CD4-positive, alpha-beta T cell treated with Interleukin-15 for 1 hour (primary cell): ENCODE results near the gene MINDY4.

Experiments used
- DNase-seq: peaks from one replicate; pipeline ENCODE4 v3.0.0-alpha.2; 2020

The MINDY4 gene

DNA sequence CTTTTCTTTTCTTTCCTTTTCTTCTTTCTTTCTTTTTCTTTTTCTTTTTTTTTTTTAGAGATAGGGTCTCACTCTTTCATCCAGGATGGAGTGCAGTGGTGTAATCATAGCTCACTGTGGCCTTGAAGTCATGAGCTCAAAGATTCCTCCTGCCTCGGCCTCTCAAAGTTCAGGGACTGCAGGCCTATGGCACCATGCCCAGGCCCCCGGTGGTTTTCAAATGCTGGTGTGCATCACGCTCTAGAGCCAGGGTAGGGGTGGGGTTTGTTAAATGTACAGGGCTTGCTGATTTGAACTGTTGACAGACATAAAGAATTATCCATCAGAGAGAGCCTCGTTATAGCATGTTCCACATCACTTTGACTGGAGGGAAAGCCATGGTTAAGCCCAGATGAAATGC lies 5.8 kb downstream of the MINDY4 start:
- no peak for DNase-seq

DNA sequence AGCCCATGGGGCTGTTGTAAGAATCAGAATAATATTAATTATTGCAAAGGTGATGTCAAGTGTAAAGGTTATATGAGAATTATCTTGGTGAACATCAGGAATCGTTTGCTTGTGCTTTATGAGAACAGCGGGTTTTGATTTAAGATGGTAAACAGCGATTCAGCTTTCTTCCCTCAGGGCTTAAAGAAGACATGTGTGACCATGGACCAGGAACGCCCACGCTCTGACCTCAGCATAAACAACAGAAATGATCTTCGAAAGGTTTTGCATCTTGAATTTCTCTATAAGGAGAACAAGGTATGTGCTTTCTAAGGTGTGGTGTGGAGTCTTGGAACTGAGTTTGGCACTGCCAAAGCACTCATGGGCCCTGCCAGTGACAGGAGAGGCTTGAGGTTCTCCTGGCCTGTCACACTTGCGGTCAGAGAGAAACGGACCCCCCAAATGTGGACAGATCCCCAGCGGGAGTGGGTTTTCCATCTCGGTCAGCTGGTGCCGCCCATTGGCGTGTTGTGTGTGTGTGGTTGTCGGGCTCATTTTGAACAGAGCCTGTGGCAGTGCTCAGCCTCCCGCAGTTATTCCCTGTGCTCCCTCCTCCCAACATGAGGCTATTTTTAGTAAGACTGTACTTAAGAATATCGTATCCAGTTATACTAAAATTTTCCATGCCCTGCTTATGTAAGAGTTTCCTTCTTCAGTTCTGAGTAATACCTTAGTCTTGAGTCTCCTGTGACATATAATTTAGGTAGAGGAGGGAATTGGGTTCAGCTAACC lies 7.2 kb downstream of the MINDY4 start:
- DNase-seq: no peak

DNA sequence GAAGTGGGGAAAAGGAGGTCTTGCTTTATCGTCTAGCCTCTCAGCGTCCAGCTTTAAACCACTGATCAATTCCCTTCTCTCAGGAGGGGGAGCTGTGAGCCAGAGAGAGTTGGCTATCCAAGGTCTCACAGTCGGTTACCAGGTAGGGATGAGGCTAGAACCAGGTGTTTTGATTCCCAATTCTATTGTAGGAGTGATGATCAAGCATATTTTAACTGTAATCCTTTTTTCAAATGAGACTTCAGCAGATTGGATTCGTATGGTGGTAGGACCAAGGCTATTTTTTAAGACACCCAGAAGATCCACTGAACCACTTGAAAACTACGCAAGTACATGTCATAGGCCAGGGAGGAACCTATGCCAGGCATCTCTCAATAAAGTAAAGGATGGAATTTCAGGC lies 8.4 kb downstream of the MINDY4 start:
- no peak for DNase-seq

DNA sequence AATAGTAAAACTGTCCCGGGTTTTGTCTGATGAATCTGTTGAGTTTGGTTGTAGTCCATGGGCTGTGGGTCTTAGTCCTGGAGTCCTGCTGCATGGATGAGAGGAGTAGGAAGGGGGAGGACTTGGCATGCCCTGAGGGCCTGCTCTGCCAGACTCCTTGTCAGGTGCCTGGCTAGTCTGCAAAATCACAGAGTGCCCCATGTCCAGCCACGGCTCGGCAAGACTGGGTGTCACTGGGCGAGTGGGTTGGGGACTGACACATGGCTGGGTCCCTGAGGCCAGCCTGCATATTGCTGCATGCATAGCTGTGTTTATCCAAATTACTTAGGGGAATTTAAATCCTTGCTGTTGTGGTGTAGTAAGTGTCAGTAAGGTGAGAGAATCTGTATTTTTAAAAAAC lies 9.7 kb downstream of the MINDY4 start:
- DNase-seq: no peak

DNA sequence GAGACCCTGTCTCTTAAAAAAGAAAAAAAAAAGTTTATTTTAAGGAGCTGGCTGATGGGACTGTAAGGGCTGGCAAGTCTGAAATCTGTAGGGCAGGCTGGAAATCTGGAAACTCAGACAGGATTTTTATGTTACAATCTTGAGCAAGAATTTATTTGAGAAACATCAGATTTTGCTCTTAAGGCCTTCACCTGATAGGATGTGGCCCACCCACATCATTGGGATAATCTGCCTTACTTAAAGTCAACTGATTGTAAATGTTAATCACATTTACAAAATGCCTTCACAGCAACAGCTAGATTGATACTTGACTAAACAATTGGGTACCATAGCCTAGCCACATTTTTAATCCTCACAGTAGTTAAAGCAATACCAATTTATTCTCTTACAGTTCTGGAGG lies 11.5 kb downstream of the MINDY4 start:
- DNase-seq: no peak

DNA sequence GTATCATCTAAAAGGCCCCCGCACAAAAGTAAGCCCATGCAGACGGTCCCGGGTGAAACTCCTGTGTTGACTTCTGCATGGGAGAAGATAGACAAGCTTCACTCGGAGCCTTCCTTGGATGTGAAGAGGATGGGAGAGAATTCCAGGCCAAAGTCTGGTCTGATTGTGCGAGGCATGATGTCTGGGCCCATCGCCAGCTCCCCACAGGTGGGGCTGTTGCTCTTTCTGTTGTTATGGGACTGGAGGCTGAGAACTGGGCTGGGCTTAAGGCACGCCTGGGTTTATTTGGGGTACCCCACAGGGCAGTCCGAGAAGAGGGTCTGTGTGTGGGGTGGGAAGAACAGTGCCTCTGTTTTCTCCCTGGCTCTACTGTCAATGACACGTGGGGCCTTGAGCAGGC lies 14.6 kb downstream of the MINDY4 start:
- DNase-seq: no peak

DNA sequence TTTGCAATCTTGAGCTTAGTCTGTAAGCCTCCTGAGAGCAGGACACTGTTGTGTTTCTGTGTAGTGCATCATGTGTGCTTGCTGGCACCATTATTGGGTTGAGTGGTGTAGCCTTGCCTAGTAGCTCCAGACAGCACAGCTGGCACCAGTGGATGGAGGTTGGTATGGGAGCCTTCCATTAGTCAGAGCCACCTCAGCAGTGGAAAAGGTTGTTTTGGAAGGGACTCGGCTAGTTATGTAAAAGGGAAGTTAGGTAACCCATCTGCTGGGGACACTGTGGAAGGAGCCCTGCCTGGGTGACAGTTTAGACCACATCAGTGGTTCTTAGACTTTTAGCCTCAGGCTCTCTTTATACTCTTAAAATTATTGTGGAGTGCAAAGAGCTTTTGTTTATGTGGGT lies 16.3 kb downstream of the MINDY4 start:
- DNase-seq: no peak

DNA sequence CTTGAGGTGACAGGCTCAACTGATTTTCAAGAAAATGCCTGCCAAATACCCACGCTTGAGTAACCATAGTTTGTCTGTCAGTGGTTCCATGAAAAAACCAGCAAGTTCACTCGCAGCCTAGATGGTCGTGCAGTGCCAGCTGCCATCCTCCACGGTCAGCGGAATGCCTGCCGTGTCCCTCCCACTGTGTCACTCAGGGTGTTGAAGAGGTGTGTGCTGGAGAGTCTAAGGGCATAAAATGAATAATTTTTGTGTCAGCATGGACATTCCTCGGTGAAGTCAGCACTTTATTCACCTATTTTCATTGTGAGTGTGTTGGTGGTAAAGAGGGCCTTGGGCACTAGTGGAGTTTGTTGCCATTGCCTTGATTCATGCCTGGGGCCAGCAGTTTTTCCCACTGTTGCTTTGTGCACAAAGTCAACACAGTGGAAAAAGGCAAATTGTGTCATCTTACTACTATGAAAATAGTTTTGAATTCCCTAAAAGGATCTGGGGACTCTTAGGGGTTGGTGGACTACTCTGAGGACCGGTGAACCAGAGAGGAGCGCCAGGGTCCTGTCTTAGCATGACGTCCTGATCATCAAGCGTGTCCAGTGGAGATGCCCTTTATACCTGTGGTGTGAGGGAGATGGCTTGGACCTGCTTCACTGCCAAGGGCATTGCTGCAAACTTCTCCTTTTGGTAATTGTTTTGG lies 17.6 kb downstream of the MINDY4 start:
- no peak for DNase-seq

DNA sequence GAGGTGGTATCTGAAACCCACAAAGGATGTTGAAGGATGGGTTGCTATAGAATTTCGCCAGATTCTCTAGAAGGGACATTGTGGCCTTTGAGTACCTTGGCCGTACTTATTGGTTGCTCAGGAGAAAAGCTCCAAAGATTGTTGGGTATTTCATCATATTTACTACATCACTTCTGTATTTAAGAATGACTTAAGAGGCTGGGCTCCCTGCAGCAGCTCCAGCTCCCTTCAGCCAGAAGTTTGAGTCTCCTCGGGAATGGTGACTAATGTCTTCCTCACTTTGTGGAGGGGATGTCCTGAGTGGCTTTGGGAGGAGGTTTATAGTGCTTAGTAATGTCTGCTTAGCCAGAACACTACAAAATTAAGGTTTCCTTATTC lies 18.1 kb downstream of the MINDY4 start:
- no peak for DNase-seq

DNA sequence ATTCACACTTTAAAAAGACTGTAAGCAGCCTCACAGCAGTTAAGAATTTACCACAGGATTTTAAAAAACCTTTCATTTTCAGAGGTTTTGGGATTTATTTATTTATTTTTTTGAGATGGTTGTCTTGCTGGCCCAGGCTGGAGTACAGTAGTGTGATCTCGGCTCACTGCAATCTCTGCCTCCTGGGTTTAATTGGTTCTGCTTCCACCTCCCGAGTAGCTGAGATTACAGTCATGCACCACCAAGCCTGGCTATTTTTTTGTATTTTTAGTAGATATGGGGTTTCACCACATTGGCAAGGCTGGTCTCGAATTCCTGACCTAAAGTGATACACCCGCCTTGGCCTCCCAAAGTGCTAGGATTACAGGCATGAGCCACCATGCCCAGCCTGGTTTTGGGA lies 19.1 kb downstream of the MINDY4 start:
- no peak for DNase-seq

DNA sequence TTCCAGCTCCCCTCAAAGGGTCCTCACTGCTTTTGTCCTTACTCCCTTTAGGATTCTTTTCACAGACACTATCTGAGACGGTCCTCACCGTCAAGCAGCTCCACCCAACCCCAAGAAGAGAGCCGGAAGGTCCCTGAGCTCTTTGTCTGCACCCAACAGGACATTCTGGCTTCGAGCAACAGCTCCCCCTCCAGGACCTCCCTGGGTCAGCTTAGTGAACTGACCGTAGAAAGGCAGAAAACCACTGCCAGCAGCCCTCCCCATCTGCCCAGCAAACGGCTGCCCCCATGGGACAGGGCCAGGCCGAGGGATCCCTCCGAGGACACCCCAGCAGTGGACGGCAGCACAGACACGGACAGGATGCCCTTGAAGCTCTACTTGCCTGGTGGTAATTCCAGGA lies 19.9 kb downstream of the MINDY4 start:
- no peak for DNase-seq

DNA sequence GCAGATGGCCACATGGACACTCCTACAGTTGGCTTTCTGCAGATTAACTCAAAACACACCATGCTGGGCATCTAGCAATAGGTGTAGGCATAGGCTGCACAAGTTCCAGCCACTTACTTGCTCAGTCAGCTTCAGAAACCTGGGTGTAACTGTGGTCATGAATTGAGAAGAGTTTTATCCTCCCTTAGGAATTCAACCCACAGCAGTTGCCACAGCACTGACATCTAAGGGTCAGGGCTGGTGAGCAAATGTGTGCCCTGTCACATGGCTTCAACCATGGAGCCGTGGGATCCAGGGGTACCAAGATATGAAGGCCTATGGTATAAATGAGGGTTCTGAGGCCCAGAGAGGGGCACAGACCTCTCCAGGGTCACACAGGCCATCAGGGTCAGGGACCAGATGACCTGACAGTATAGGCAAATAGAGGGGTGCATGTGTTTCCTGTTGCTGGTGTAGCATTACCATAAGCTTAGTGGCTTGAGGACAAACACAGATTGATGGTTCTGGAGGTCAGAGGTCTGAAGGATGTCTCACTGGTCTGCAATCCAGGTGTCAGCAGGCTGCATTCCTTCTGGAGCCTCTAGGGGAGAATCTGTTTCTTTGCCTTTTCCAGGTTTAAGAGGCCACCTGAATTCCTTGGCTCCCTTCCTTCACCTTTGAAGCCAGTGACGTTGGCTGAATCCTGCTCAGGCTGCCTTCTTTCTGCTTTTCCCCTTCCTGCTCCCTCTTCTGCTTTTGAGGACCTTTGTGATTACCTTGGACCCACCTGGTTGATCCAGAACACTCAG lies 24.1 kb downstream of the MINDY4 start:
- no peak for DNase-seq

DNA sequence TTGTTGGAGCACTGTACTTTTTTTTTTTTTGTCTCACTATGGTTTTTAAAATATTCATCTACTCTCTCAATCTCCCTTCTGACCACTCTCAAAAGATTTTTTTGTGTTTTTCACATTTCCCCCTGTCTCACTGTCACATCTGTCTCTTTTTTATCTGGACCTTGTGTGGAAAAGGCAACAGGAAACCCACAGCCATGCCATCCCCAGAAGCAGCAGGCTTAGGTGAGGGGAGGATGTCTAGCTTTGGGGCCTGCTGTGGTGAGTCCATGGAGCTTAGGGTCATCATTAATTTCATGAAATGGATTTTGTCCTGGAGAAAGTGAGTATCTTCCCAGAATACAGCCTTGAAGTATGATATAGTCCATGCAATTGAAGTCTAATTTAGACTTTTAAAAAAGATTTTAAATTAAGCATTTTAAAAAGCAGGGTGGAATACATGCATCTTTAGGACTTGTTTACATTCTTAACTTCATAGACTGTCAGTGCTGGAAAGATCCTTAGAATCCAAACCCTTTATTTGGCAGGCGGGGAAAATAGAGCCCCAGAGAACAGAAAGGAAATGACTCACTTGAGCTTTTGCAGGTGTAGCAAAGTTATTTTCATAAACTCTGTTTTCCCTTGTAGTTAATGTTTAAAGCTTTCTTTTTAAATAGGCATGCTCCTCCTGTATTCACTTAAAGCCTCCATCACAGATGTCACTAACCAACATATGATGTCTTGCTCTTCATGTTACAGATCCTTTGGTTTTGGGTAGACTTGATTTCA lies 25.1 kb downstream of the MINDY4 start:
- DNase-seq: no peak

DNA sequence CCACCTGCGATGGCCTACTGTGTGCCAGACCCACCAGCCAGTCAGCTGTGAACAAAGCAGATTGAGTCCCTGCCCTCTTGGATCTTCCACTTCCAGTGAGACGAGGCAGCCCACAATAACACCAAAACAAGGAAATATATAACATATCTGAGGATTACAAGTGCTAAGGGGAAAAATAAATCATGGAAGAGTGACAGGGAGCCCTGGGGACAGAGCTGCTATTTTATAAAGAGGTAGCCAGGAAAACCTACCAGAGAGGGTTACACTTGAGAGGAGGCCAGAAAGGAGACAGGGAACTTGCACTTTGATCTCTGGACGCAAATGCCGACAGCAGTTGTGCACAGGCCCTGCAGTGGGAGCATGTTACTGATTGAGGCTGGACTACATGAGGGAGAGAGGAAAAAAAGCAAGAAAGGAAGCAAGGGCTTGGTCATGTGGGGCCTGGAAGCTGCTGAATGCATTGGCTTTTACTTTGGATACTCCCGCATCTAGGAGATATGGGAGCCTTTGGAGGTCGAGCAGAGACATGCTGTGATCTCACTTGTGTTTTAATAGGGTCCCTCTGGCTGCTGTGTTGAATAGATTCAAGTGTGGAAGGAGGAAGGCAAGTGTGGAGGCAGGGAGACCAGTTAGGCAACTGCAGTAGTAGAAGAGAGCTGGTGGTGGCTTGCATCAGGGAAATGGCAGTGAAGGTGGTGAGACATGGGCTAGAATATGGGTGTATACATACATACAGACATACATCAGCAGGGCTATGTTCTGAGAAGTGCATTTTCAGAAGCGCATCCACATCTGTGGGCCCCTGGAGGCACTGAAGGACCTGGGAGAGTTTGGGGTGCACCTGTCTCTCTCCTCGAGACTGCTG lies 26.2 kb downstream of the MINDY4 start:
- DNase-seq: no peak

DNA sequence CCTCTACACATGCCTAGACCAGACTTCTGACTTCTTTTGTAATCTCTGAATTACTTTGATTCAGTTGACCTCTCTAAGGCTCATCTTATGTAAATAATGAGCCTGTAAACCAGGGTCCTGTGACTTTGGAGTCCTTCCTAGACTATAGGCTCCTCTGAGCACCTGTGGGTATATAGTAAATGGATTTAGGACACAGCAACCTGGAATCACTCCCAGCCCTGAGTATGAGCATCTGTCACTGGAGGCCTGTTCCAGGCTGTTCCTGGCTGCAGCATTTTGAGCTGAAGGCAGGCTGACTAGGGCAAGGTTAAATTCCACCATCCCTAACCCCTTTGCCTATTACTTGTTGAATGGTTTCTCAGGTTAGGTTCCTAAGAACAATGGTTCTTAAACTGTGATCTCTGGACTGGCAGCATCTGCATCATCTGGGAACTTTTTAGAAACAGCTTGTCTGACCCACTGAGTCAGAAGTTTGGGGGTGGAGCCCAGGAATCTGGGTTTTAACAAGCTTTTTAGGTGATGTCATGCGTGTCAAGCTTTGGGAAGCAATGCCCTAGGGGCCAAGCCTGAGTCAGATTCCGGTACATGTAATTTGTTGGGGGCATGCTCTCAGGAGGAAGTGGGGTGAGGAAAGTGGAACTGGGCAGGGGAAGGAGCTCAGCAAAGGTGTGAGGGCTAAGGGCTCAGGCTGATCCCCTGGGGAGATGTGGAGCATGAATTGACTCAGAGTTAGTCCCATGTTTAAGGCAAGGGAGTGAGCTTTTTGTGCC lies 28.2 kb downstream of the MINDY4 start:
- no peak for DNase-seq

DNA sequence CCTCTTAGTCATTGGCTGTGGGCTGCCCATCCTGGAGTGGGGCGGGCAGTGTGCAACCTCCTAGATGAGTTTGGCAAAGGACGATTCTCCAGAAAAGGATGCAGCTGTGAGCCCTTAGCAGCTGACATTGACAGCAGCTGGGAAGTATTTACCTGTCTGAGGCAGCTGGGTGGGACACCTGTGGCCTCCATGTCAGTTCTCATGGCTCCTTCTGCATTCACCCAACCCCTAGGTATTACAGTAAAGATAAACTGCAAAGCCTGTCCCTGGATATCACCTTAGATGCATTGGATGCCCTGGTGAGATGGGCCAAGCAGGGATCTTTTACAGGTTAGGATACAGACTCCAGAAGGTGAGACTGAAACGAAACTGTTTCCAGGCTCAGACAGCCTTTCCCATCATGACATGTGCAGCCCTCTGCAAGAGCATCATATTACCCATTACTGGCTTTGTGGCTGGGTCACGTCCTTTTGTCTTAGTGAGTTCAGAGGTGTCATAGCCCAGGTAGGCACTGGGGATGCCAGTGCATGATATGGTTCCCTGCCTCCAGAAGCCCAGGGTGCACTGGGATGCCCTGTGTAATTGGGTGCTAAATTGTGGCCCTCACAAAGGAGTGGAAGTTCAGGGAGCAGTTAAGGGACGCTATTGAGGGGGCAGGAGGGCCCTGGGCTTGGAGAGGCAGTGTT lies 28.9 kb downstream of the MINDY4 start:
- DNase-seq: no peak

DNA sequence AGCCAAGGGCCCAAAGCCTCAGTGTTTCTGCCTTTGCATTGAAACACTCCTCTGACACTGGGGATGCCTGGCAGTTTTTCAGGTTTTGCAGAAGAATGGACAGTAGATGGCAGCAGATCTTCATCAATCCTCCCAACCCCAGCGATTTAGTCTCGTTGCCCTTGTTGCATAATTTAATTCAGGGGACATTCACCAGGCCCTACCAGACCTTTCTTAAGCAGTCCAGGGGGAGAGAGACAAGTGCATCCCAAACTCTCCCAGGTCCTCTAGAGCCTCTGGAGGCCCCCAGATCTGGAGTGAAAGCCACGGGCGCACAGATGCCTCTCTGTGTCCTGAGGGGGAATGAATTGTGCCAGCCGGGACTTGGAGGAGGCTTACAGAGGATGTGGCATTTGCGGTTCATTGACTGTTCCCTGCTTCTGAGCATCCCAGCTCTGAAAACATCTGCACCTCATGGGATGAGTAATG lies 29.6 kb downstream of the MINDY4 start:
- DNase-seq: no peak

DNA sequence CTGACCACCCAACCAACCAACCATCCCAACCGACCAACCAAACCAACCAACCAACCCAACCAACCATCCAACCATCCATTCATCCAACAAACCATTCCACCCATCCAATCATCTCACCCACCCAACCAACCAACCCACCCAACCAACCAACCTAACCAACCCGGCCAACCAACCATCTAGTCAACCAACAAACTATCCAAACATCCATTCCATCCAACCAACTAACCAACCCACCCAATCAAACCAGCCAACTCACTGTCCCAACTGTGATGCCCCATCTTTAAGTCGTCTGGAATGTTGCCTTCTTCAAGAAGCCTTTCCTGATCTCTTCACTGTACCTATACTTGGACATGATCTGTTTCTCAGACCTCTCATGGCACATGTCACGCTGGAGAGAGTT lies 31.6 kb downstream of the MINDY4 start:
- no peak for DNase-seq

DNA sequence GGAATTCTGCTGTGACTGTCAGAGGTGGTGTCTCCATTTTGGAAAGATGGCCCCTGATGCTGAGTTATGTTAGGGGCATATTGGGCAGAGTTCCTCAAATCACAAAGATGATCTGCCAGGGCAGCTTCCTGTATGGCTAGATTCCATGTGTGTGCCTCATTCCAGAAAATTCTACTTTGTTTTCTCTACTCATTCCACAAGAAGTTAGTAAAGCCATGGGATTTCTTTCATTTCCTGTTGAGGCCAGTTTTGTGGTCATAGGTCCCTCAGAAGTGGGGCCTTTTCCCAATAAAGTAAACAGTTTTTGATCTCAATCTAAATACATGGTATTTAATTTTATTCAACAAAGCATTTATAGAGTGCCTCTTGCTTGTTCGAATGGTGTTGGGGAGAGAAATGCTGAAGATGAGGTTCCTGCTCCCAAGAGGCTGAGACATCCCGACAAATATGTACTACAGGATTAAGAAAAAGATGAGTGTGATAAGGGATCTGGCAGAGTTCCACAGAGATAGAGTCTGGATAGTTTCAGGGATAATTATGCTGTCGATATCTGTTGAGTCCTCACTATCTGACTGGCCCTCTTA lies 33.0 kb downstream of the MINDY4 start:
- DNase-seq: no peak

DNA sequence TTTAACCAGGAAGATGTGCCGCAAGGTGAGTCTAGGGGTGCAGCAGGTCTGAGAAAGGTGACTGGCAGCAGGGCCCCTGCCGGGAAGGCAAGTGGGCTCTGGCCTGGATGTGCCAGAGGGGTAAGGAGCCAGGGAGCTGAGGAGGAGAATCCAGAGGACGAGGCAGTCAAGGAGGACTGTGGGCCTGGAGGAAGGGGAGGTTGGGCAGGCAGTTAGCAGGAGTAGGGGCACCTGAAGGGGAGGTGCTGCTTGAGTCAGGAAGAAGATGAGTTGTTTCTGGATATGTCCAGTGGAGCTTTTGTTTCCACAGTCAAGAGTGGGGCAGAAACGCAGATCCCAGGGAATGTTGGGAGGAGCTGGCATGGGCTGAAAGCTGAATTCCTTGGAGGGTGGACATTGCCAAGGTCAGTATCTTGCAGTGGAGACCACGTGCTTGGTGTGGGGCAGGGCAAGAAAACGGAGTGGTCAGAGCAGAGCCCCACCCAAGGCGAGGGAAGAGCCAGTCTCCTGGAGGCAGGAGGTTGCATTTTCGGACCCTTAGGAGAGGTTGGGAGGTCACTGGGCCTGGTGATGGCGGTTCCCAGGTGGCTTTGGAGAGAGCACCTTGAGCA lies 34.0 kb downstream of the MINDY4 start:
- no peak for DNase-seq
